ENCODE data around the gene GAS6.

Gene GAS6

DNA sequence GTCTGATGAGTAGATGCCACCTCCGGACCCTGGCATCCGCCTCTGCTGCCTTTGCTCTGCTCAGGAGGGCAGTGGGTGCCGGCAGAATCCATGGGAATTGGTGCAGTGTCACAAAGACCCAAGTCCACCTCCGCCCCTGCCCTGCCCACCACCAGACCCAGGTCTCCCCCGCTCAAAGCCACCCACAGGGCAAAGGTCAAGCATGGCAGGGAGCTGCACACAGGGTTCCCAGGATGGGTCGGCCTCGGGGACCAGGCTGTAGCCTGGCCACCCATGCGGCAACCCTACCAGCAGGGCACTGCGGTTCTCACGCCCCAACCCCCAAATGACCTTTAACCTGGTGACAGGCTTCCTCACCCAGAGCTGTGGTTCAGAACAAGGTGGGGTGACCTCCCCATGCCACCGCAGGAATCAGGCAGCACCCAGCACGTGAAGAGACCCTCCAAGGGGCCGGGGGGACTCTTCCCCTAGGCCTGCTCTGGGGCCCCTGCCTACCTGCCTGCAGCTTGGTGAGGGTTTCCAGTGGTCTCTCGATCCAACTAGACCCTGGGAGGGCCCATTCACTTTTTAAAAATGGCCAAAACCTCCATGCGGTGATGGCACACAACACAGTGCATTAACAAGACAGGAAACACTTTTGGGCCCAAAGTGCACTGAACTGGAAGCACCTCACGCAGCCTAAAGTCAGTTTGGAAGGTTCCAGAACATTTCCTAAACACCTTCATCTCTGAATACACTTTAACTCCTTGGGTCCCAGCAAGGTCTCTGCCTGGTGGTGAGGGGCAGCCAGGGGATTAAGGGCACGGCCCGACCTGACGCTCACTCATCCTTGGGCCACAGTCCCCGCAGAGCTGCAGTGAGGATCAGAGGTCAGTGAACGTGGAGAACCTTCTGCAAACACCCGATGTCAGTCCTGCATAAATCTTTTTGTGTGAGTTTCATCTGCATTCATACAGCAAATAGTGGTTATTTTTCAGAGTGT, 11.0 kb downstream of the GAS6 start:
- no peak for TF ChIP-seq CTCF (IDR thresholded peaks at IDR 0.05; ENCODE audit: low read depth, low read length, missing control alignments)
- in situ Hi-C loops (cut with HindIII; ENCODE audit: low pct_ligation_motif_present, low sequenced_read_pairs): no loop called here
- Histone ChIP-seq H3K27ac (no peak overlapping the region), H3K4me3 (ENCODE audit: low read depth, low read length) (no peak overlapping the region), H3K27me3 (replicated peaks) (no peaks in the 10 kb centered on the region), H3K36me3 (replicated peaks) (no peaks in the 10 kb centered on the region)
- DNase-seq: no peak

GRCh38 chr13:113851826-113852535, 11.9 kb downstream of the GAS6 start:
- Histone ChIP-seq H3K36me3 (replicated peaks) (no peaks in the 10 kb centered on the region), H3K27ac (no peak overlapping the region), H3K27me3 (replicated peaks) (no peaks in the 10 kb centered on the region), H3K4me3 (ENCODE audit: low read depth, low read length) (no peak overlapping the region)
- no peak for DNase-seq
- in situ Hi-C loops (cut with HindIII; ENCODE audit: low pct_ligation_motif_present, low sequenced_read_pairs): no loop called here
- TF ChIP-seq CTCF (IDR thresholded peaks at IDR 0.05; ENCODE audit: low read depth, low read length, missing control alignments): no peak

DNA sequence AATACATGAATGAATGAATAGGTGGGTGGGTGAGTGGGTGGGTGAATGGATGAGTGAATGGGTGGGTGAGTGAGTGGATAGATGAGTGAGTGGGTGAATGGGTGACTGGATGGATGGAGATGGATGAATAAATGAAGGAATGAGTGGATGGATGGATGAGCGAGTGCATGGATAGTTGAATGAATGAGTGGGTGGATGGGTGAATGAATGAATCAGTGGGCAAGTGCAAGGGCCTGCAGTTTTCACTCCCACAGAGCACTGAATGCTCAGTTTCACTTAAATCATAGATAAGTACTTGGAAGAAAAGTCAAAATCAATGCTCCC, 12.4 kb downstream of the GAS6 start:
- no peaks in the 10 kb centered on the region for H3K36me3 ChIP-seq (replicated peaks)
- in situ Hi-C loops (cut with HindIII; ENCODE audit: low pct_ligation_motif_present, low sequenced_read_pairs): no loop called here
- no peak overlapping the region for H3K27ac ChIP-seq
- no peak for DNase-seq
- TF ChIP-seq CTCF (IDR thresholded peaks at IDR 0.05; ENCODE audit: low read depth, low read length, missing control alignments): no peak
- no peak overlapping the region for H3K4me3 ChIP-seq (ENCODE audit: low read depth, low read length)
- no peaks in the 10 kb centered on the region for H3K27me3 ChIP-seq (replicated peaks)

GRCh38 chr13:113850722-113851479, 13.0 kb downstream of the GAS6 start:
- no peaks in the 10 kb centered on the region for H3K27me3 ChIP-seq (replicated peaks)
- H3K27ac ChIP-seq: no peak overlapping the region
- in situ Hi-C loops (cut with HindIII; ENCODE audit: low pct_ligation_motif_present, low sequenced_read_pairs): no loop called here
- H3K36me3 ChIP-seq (replicated peaks): no peaks in the 10 kb centered on the region
- no peak overlapping the region for H3K4me3 ChIP-seq (ENCODE audit: low read depth, low read length)
- no peak for DNase-seq
- no peak for TF ChIP-seq CTCF (IDR thresholded peaks at IDR 0.05; ENCODE audit: low read depth, low read length, missing control alignments)

GRCh38 chr13:113849981-113850721, 13.7 kb downstream of the GAS6 start:
- no peaks in the 10 kb centered on the region for H3K36me3 ChIP-seq (replicated peaks)
- H3K27ac ChIP-seq: no peak overlapping the region
- in situ Hi-C loops (cut with HindIII; ENCODE audit: low pct_ligation_motif_present, low sequenced_read_pairs): no loop called here
- H3K4me3 ChIP-seq (ENCODE audit: low read depth, low read length): no peak overlapping the region
- no peak for DNase-seq
- no peaks in the 10 kb centered on the region for H3K27me3 ChIP-seq (replicated peaks)
- TF ChIP-seq CTCF (IDR thresholded peaks at IDR 0.05; ENCODE audit: low read depth, low read length, missing control alignments): no peak

All from brain microvascular endothelial cell (primary cell).